Kidney capillary endothelial cell (primary cell): Measurements from ENCODE around the gene ST8SIA1.

Experiments used
- DNase-seq: peaks from one replicate; pipeline ENCODE4 v3.0.0-alpha.2; 2018; ENCODE audit warnings: low spot score

ST8SIA1 gene

GRCh38 chr12:22234561-22234960 lies 99.9 kb downstream of the ST8SIA1 start:
- DNase-seq: no peak

GRCh38 chr12:22231836-22232235 lies 102.7 kb downstream of the ST8SIA1 start:
- no peak for DNase-seq

DNA sequence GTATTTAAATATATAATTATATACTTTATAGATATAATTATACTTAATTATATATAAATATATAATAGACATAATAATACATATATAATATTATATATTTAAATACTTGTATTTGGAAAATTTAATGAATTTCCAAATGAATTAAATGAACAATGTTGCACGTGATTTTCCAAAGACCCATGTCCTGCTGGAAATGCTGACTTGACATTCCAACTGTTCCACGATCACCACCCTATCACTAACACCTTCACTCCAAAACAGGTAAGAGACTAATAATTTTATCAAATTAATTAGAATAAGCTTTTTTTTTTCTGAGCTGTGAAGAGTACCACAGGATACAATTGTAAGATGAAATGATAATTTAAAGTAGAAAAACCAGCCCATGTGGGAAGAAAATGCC lies 103.4 kb downstream of the ST8SIA1 start:
- DNase-seq: no peak

GRCh38 chr12:22230280-22230794 lies 104.2 kb downstream of the ST8SIA1 start:
- no peak for DNase-seq

GRCh38 chr12:22229652-22230279 lies 104.7 kb downstream of the ST8SIA1 start:
- DNase-seq: no peak

- no peak for DNase-seq
Measured at GRCh38 chr12:22228022-22228875, 106.3 kb downstream of the ST8SIA1 start.

DNA sequence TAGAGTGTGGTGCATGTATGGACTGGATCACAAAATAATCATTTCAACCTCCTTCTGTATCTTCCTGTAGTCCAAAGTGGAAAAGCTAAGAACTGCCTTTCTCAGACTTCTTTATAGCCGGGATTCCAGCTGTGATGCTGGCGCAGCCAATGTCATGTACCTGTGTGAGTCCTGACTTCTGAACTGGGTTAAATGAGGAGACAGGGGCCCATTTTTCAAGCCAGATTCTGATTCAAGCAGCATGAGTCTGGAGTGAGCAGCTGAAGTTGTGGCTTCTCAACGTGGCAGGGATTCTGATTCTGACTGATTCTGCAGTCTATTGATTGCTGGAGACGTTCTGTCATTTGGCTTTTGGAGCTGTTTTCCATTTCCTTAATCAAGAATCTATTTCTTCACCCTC lies 111.2 kb downstream of the ST8SIA1 start:
- DNase-seq: no peak

DNA sequence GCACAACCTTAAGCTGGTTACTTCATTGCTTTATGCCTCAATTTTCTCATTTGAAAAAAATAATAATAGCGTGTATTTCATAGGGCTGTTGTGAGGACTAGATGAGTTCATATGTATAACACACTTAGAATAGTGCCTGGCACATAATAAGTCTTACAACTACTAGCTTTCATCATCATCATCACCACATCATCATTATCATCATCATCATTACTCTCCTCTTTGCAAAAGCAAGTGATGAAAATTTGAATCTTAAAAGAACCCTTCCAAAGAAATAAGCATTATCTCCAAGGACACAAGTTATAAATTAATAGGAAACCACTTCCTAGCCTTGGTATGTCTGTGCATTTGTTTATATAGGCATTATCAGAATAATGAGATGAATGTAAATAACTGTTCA lies 117.0 kb downstream of the ST8SIA1 start:
- DNase-seq: no peak

- DNase-seq: no peak
Measured at GRCh38 chr12:22215467-22216253, 118.8 kb downstream of the ST8SIA1 start.

GRCh38 chr12:22211128-22211527 lies 123.4 kb downstream of the ST8SIA1 start:
- no peak for DNase-seq

DNA sequence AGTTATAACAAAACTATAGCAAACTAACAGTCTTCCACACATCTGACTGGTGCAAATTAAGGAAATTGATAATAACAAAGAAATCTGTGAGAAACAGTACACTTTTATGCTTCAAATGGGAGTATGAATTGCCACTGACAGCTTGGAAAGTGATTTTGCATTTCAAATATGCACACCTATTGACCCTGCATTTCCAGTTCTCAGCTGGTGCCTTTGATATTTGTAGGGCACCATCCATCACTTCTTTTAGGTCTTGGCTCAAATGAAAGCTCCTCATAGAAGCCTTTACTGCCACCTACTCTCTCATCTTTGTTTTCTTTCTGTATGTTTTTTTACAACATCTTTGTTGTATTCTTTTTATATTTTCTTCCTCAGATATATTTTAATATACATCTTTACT lies 125.1 kb downstream of the ST8SIA1 start:
- no peak for DNase-seq

DNA sequence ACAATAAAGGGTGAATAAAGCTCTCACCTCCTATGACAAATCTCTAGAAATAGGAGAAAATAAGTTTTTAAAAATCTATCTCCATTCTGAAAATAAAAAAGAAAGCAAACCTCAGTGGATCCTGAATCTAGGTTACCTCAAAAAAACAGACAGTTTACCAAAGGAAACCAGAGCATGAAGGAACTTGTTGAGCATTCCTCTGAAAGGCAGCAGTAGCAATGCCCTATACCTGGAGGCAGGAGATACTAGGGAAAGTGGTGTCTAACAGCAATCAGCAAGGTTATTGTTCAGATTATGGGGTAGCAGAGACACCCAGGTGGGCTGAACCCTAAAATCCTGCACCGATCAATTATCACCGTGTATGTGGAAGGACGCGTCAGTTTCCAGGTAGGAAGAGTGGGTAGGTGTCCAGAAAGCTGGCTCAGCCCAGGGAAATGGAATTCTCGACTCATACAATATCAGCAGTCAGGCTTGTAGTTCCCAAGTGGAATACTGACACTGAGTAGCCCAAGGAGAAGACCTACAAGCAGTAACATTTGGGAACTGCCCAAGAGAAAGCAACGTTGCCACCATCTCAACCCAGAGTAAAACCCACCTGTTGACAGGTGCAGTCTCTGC lies 128.3 kb downstream of the ST8SIA1 start:
- no peak for DNase-seq

DNA sequence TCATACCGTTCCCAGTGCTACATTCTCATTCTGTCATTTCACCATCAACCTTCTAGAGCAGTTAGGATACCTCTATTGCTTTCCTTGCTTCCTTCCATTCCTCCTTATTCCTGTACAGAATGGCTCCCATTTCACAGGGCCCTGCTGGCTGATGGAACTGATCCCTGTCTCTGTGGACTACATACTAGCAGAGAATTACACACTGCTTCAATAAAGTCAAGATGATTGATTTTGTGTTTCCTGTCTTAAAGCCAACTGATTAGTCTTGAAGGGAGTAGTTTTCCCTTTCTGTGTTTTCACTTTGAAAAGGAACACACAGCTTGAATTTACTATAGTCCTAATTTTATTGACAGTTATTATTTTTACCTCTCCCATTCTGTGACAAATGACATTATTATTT lies 130.1 kb downstream of the ST8SIA1 start:
- DNase-seq: no peak

DNA sequence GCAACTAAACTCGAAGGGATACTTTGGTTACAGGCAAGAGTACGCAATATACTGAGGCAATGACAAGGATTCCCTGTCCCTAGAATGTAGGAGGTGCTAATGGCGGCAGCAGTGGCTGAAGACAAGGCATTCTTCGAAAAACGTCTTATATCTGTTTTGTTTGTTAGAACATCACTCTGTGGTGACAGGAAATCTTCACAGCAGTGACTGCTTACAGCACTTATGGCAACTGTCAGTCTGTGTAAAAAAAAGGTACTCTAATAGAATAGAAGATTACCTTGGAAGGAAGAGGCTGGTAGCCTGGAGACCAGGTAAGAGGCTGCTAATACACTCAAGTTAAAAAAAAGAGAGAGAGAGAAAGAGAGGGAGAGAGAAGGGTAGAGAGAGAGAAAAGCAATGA lies 131.7 kb downstream of the ST8SIA1 start:
- DNase-seq: no peak

GRCh38 chr12:22201101-22201500 lies 133.4 kb downstream of the ST8SIA1 start:
- DNase-seq: no peak

DNA sequence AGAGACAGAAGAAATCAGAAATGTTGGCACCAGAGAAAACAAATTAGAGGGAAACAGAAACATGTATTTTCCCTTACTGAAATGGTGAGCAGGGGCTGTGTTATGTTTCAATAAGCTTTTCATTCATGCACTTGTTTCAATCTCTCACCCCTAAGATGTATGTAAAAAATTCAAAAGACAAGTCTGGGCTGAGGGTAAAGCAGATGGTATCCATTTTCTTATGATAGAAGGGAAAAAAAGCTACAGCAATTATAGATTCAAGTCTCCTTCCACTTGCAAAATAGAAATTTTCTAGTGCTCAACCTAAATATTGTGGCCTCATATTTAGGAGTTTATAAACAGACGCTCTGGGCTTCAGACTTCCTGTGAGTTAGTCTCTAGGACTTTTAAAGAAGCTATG lies 138.3 kb downstream of the ST8SIA1 start:
- no peak for DNase-seq

DNA sequence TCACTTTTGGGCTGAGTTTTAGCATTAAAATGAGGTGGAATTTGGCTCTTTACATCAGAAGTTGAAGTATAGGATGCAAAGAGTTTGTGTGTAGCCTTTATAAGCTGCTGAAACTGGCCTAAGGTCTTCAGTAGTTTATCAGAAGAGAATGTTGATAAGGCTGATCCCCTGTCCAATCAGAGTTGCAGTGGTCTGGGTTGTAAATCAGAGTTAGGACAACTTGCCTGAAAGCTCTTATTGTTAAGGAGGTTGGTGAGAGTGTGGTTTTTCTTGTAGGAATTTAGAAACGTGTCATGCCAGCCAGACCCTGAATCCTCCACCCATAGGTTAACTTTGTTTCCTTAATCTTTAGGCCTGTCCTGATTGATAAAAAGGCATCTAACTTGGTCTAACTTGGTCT lies 143.5 kb downstream of the ST8SIA1 start:
- no peak for DNase-seq

DNA sequence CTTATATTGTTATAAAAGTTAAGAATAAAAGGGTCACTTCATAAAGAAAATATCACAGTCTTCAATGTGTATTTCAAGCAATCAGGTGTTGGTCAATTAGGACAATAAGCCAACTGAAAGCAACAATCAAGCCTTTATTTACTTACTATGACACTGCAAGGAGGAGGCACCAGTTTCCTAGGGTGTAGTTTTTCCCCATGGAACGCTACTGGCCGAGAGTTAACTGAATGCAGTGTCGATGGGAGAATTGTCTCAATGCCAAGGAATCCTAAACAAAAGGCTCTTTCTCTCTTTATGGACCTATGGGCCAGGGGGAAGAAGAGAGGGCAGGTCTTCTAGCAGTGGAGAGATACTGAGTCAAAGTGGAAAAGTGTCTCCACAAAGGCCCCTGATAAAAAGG lies 146.1 kb downstream of the ST8SIA1 start:
- no peak for DNase-seq

- DNase-seq: no peak
Measured at GRCh38 chr12:22180705-22181104, 153.8 kb downstream of the ST8SIA1 start.

GRCh38 chr12:22173177-22173576 lies 161.3 kb downstream of the ST8SIA1 start:
- DNase-seq: no peak

- no peak for DNase-seq
Measured at GRCh38 chr12:22172501-22172900, 162.0 kb downstream of the ST8SIA1 start.

DNA sequence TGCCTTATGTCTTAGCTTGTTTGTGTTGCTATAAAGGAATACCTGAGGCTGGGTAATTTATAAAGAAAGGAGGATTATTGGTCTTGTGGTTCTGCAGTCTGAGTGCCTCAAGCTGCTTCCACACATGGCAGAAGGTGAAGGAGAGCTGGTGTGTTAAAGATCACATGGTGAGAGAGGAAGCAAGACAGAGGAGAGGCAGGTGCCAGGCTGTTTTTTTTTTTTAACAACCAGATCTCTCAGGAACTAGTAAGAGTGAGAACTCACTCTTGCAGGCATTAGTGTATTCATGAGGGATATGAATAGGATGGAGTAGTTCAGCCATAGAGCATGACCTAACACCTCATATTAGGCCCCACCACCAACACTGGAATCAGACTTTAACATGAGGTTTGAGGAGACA lies 165.1 kb downstream of the ST8SIA1 start:
- DNase-seq: no peak
